Ectodermal cell (in vitro differentiated cells): ENCODE data around the gene F8A2.
"Not testable (repeated sequence)": the region's sequence is repeated elsewhere in the genome, so short reads cannot be mapped to it uniquely, and the experiment has no call there.

Source experiments
- H3K27ac ChIP-seq: 2 replicates; pipeline ENCODE4 v1.7.0; 2013; ENCODE audit warnings: mild to moderate bottlenecking, low read depth, low read length; ENCODE audit not compliant: insufficient read depth, poor library complexity, severe bottlenecking
- H3K27me3 ChIP-seq: 2 replicates; pipeline ENCODE4 v1.7.0; 2013; ENCODE audit warnings: mild to moderate bottlenecking, low read length; ENCODE audit not compliant: insufficient read depth, control insufficient read depth, poor library complexity, severe bottlenecking
- H3K36me3 ChIP-seq: one replicate; pipeline ENCODE4 v1.7.0; 2013; ENCODE audit warnings: low read length; ENCODE audit not compliant: control insufficient read depth, insufficient read depth
- H3K4me1 ChIP-seq: one replicate; pipeline ENCODE4 v1.7.0; 2013; ENCODE audit warnings: low read length; ENCODE audit not compliant: control insufficient read depth, insufficient read depth
- H3K4me3 ChIP-seq: 2 replicates; pipeline ENCODE4 v1.7.0; 2013; ENCODE audit warnings: low read depth, low read length, control low read depth; ENCODE audit not compliant: insufficient read depth
- H3K9me3 ChIP-seq: 2 replicates; pipeline ENCODE4 v1.7.0; 2013; ENCODE audit warnings: mild to moderate bottlenecking, low read length, moderate library complexity; ENCODE audit not compliant: control insufficient read depth
- WGBS, 2 experiments: methylation state at CpG; one replicate each; pipeline ENCODE4 v1.1.7; 2013; ENCODE audit warnings: missing lambda C conversion rate in 2 of 2; 5-methylcytosine and 5-hydroxymethylcytosine counted together

F8A2 gene

GRCh38 chrX:155389634-155390033, 7.7 kb downstream of the F8A2 start:
- 91% methylated on average over 8 of the region's 8 CpGs for WGBS, 2 experiments
- H3K9me3 ChIP-seq, result no peaks in the 10 kb centered on the region
- H3K27me3 ChIP-seq, result no peaks in the 10 kb centered on the region

GRCh38 chrX:155394747-155395276, 12.9 kb downstream of the F8A2 start:
- not testable (repeated sequence) for H3K9me3 ChIP-seq, H3K36me3 ChIP-seq, H3K27ac ChIP-seq, H3K4me1 ChIP-seq, H3K27me3 ChIP-seq, H3K4me3 ChIP-seq
- WGBS, 2 experiments, result 90 to 96% methylated on average over 7 of the region's 7 CpGs

More at GRCh38 chrX:155389634-155390033, 7.7 kb downstream of the F8A2 start:
- Histone ChIP-seq H3K4me1 (no peaks in the 10 kb centered on the region), H3K27ac (no peak overlapping the region), H3K36me3 (no peaks in the 10 kb centered on the region), H3K4me3 (no peak overlapping the region)

- no peaks in the 10 kb centered on the region for H3K4me1 ChIP-seq
- 83 to 100% methylated on average over 1 to 2 of the region's 2 CpGs for WGBS, 2 experiments
- H3K27me3 ChIP-seq, result no peaks in the 10 kb centered on the region
- no peaks in the 10 kb centered on the region for H3K9me3 ChIP-seq
- H3K4me3 ChIP-seq, result no peak overlapping the region
- H3K36me3 ChIP-seq, result no peaks in the 10 kb centered on the region
- no peak overlapping the region for H3K27ac ChIP-seq
Measured at GRCh38 chrX:155406429-155406828, 24.5 kb downstream of the F8A2 start.

GRCh38 chrX:155417769-155418168, 35.9 kb downstream of the F8A2 start:
- no peak overlapping the region for H3K27ac ChIP-seq
- H3K4me3 ChIP-seq, result no peak overlapping the region
- no peaks in the 10 kb centered on the region for H3K4me1 ChIP-seq
- no peaks in the 10 kb centered on the region for H3K27me3 ChIP-seq
- H3K9me3 ChIP-seq, result no peaks in the 10 kb centered on the region
- no CpG with 5 or more reads among the region's 1 CpG for WGBS, 2 experiments
- no peaks in the 10 kb centered on the region for H3K36me3 ChIP-seq
